Fibroblast of mammary gland (primary cell): ENCODE results near the gene KCNC3.
"Not testable (repeated sequence)": the region's sequence is repeated elsewhere in the genome, so short reads cannot be mapped to it uniquely, and the experiment has no call there.

Experiments used
- DNase-seq: peaks from one replicate; pipeline ENCODE4 v3.0.0-alpha.2; 2010; ENCODE audit warnings: low read depth
- H3K4me3 ChIP-seq: 2 replicates; pipeline ENCODE4 v1.5.1; 2011; ENCODE audit warnings: low read depth, mild to moderate bottlenecking, low read length, moderate library complexity; ENCODE audit not compliant: control insufficient read depth
- CTCF ChIP-seq: conservative IDR thresholded peaks from 2 replicates; pipeline ENCODE4 v1.5.1; 2011; ENCODE audit warnings: low read depth, low read length, inconsistent platforms; ENCODE audit not compliant: control insufficient read depth, insufficient read depth

Gene KCNC3

GRCh38 chr19:50352242-50352641, 23.1 kb upstream of the KCNC3 start:
- no peak overlapping the region for H3K4me3 ChIP-seq
- TF ChIP-seq CTCF = no peak
- DNase-seq = no peak

GRCh38 chr19:50349277-50350057, 20.3 kb upstream of the KCNC3 start:
- H3K4me3 ChIP-seq = no peak overlapping the region
- DNase-seq = no peak
- TF ChIP-seq CTCF = no peak

- H3K4me3 ChIP-seq, DNase-seq: not testable (repeated sequence)
Observed at GRCh38 chr19:50347089-50347581, 18.0 kb upstream of the KCNC3 start.

GRCh38 chr19:50344661-50345318, 15.6 kb upstream of the KCNC3 start:
- no peak for TF ChIP-seq CTCF
- no peak for DNase-seq
- no peak overlapping the region for H3K4me3 ChIP-seq

GRCh38 chr19:50341091-50341564, 12.0 kb upstream of the KCNC3 start:
- DNase-seq = no peak
- TF ChIP-seq CTCF = no peak
- no peak overlapping the region for H3K4me3 ChIP-seq

GRCh38 chr19:50340331-50340730, 11.2 kb upstream of the KCNC3 start:
- no peak for TF ChIP-seq CTCF
- no peak overlapping the region for H3K4me3 ChIP-seq
- no peak for DNase-seq

GRCh38 chr19:50337031-50337430, 7.9 kb upstream of the KCNC3 start:
- not testable (repeated sequence) for DNase-seq, H3K4me3 ChIP-seq
